Gastroesophageal sphincter (tissue), 3 donors: ENCODE results near the gene NUP133.

ENCODE experiments used
- CTCF ChIP-seq, 4 experiments: fragments of 200-600 bp in 2 of 4; fragments of 450-650 bp in 2 of 4; sonication (generic) in 1 of 4; IDR thresholded peaks; one replicate each; pipeline ENCODE4 v1.5.1; 2017 to 2019; ENCODE audit warnings: antibody characterized with exemption in 4 of 4, mild to moderate bottlenecking in 2 of 4, moderate library complexity in 2 of 4
- POLR2A ChIP-seq, 2 donors: fragments of 450-650 bp; IDR thresholded peaks; one replicate each; pipeline ENCODE4 v1.6.1; 2017; ENCODE audit warnings: antibody characterized with exemption in 2 of 2, mild to moderate bottlenecking in 2 of 2, moderate library complexity in 1 of 2
- POLR2AphosphoS5 ChIP-seq: sonication (generic); formaldehyde crosslinking; IDR thresholded peaks from one replicate; pipeline ENCODE4 v1.6.1; 2017; ENCODE audit warnings: antibody characterized with exemption

GRCh38 chr1:229557200-229557850 lies 49.2 kb upstream of the NUP133 start:
- TF ChIP-seq CTCF (IDR thresholded peaks at IDR 0.05) (no peak), POLR2A (IDR thresholded peaks at IDR 0.05) (no peak), POLR2AphosphoS5 (no peak)
